GM12874 (cell line): ENCODE data around the gene UBR2.
A peak's percentile ranks its signal among the peaks of the same experiment; 100 is the strongest.

ENCODE experiments used
- CTCF ChIP-seq: IDR thresholded peaks from 2 replicates; pipeline ENCODE4 v1.5.1; 2011; ENCODE audit warnings: low read depth, mild to moderate bottlenecking, control low read depth, low read length, moderate library complexity; ENCODE audit not compliant: insufficient read depth

UBR2 gene

GRCh38 chr6:42661540-42662153 is 97.8 kb downstream of the UBR2 start:
- TF ChIP-seq CTCF = peak; percentile 70

- TF ChIP-seq CTCF = no peak
Observed at GRCh38 chr6:42664718-42665117, 100.9 kb downstream of the UBR2 start.

- TF ChIP-seq CTCF = no peak
Observed at GRCh38 chr6:42674780-42675179, 111.0 kb downstream of the UBR2 start.

- TF ChIP-seq CTCF = no peak
Observed at GRCh38 chr6:42679358-42679757, 115.5 kb downstream of the UBR2 start.

- TF ChIP-seq CTCF = no peak
Observed at GRCh38 chr6:42688281-42688680, 124.5 kb downstream of the UBR2 start.

- no peak for TF ChIP-seq CTCF
Observed at GRCh38 chr6:42689371-42689770, 125.5 kb downstream of the UBR2 start.

GRCh38 chr6:42690151-42690702 is 126.4 kb downstream of the UBR2 start:
- TF ChIP-seq CTCF = no peak
